K562 (cell line): ENCODE results near the gene NKX1-2. TPM values are rescaled to one million over a fixed set of nuclear protein-coding genes. Genes with fewer than 3 reads are reported as not detected.

Source experiments
- ATAC-seq: fragments of 200-7000 bp; cut with Tn5 transposase; 3 replicates; pipeline ENCODE4 v1.9.1; 2020; ENCODE audit warnings: moderate library complexity
- BruUV-seq: library from RNA; stranded (reverse); fragments of 400-500 nt; replicated peaks from 2 replicates; lab custom pipeline; 2021; lab: Mats Ljungman, UMichigan
- CTCF ChIA-PET: fragments of 300-600 bp; formaldehyde crosslinking; extraction: SDS; loops from one replicate; lab custom pipeline; 2021; ENCODE audit warnings: low intra/inter-chr PET ratio; lab: Yijun Ruan, JAX
- POLR2A ChIA-PET: fragments of 300-600, 350-650 bp; sonication (Branson Sonifier 250); formaldehyde crosslinking; extraction: SDS; loops from one replicate; lab custom pipeline; 2021; ENCODE audit warnings: antibody characterized with exemption, inconsistent platforms; lab: Yijun Ruan, JAX
- DNase-seq, 4 experiments: peaks; one replicate each; pipeline versions ENCODE4 v3.0.0 to v3.0.0-alpha.2; 2011 to 2018; ENCODE audit warnings: low spot score in 3 of 4, mixed read lengths in 3 of 4; ENCODE audit errors: extremely low read depth in 1 of 4
- FAIRE-seq: peaks from 2 replicates; lab custom pipeline; 2011; peaks lifted over from hg19 to GRCh38; lab: Jason Lieb, UNC
- H2AFZ ChIP-seq: 2 replicates; pipeline ENCODE4 v1.6.0; 2011; ENCODE audit warnings: low read depth, low read length, control low read depth, inconsistent platforms
- H3K27ac ChIP-seq: fragments of 200-600 bp; 3 replicates; pipeline ENCODE4 v1.8.0; 2011; ENCODE audit warnings: low read depth, mild to moderate bottlenecking, control low read depth, inconsistent platforms, low read length, moderate library complexity, mixed read lengths; ENCODE audit errors: extremely low read depth
- H3K27me3 ChIP-seq, 2 experiments: fragments of 300-600 bp in 1 of 2; 2 replicates in 1 of 2; 3 replicates in 1 of 2; pipeline versions ENCODE4 v1.6.0 to v1.8.0; 2011; ENCODE audit warnings: inconsistent platforms in 2 of 2, low read length in 2 of 2, mild to moderate bottlenecking in 1 of 2, mixed read lengths in 1 of 2, moderate library complexity in 1 of 2; ENCODE audit not compliant: control insufficient read depth in 2 of 2, insufficient read depth in 2 of 2
- H3K36me3 ChIP-seq: fragments of 300-600 bp; 3 replicates; pipeline ENCODE4 v1.8.0; 2011; ENCODE audit warnings: mild to moderate bottlenecking, low read length, inconsistent platforms; ENCODE audit not compliant: control insufficient read depth, insufficient read depth
- H3K4me1 ChIP-seq, 2 experiments: fragments of 200-600 bp in 1 of 2; replicated peaks in 1 of 2; 2 replicates in 1 of 2; 3 replicates in 1 of 2; pipeline versions ENCODE4 v1.5.1 to v1.8.0; 2011; ENCODE audit warnings: inconsistent platforms in 2 of 2, low read length in 2 of 2, mild to moderate bottlenecking in 1 of 2, mixed read lengths in 1 of 2, moderate library complexity in 1 of 2; ENCODE audit not compliant: control insufficient read depth in 2 of 2, insufficient read depth in 2 of 2
- H3K4me2 ChIP-seq: 2 replicates; pipeline ENCODE4 v1.6.1; 2011; ENCODE audit warnings: low read length, control low read depth, inconsistent platforms, mixed read lengths; ENCODE audit not compliant: insufficient read depth
- H3K4me3 ChIP-seq: fragments of 200-600 bp; sonication (generic), shearing (Covaris generic); 2 replicates; pipeline ENCODE4 v1.5.1; 2016; ENCODE audit warnings: control low read depth, inconsistent platforms
- H3K79me2 ChIP-seq: fragments of 200-600 bp; 3 replicates; pipeline ENCODE4 v1.8.0; 2011; ENCODE audit warnings: low read length, inconsistent platforms; ENCODE audit not compliant: control insufficient read depth, insufficient read depth
- H3K9ac ChIP-seq, 2 experiments: 2 replicates each; pipeline versions ENCODE4 v1.6.0 to v1.6.1; 2011; ENCODE audit warnings: low read depth in 2 of 2, low read length in 2 of 2, control low read depth in 1 of 2, inconsistent platforms in 1 of 2, mild to moderate bottlenecking in 1 of 2, mixed read lengths in 1 of 2; ENCODE audit not compliant: insufficient read depth in 1 of 2
- H3K9me1 ChIP-seq: one replicate; pipeline ENCODE4 v1.6.0; 2011; ENCODE audit warnings: inconsistent platforms, mild to moderate bottlenecking, low read length, moderate library complexity; ENCODE audit not compliant: control insufficient read depth, insufficient read depth
- H3K9me3 ChIP-seq: replicated peaks from 2 replicates; pipeline ENCODE4 v1.5.1; 2011; ENCODE audit warnings: low read depth, low read length, inconsistent platforms; ENCODE audit not compliant: control insufficient read depth, insufficient read depth
- H4K20me1 ChIP-seq: replicated peaks from 2 replicates; pipeline ENCODE4 v1.6.1; 2011; ENCODE audit warnings: low read length, inconsistent platforms, mixed read lengths; ENCODE audit not compliant: control insufficient read depth, insufficient read depth
- ADNP ChIP-seq: fragments of 200-800 bp; sonication (Bioruptor generic); IDR thresholded peaks from 2 replicates; pipeline ENCODE4 v1.6.1; 2016; ENCODE audit warnings: missing genetic modification characterization, missing compliant biosample characterization
- ATF3 ChIP-seq, 2 experiments: fragments of 450-650 bp in 1 of 2; sonication (generic) in 1 of 2; formaldehyde crosslinking in 1 of 2; IDR thresholded peaks in 1 of 2; conservative IDR thresholded peaks in 1 of 2; 2 replicates each; pipeline versions ENCODE4 v1.6.1 to v1.8.1; 2016 to 2023; ENCODE audit warnings: mild to moderate bottlenecking in 2 of 2, moderate library complexity in 2 of 2, inconsistent platforms in 1 of 2, missing genetic modification reagents in 1 of 2
- BRCA1 ChIP-seq, 2 experiments: fragments of 450-650 bp in 1 of 2; sonication (generic) in 1 of 2; formaldehyde crosslinking in 1 of 2; IDR thresholded peaks; 2 replicates each; pipeline versions ENCODE4 v1.5.0 to v1.6.1; 2017 to 2020; ENCODE audit warnings: mild to moderate bottlenecking in 1 of 2, missing genetic modification reagents in 1 of 2
- BRF2 ChIP-seq: IDR thresholded peaks from 3 replicates; pipeline ENCODE4 v1.6.1; 2011; ENCODE audit warnings: borderline replicate concordance, mild to moderate bottlenecking; ENCODE audit not compliant: insufficient read length, insufficient read depth
- CBFA2T3 ChIP-seq: fragments of 450-650 bp; IDR thresholded peaks from 2 replicates; pipeline ENCODE4 v1.6.1; 2017
- CREB3L1 ChIP-seq: fragments of 450-650 bp; IDR thresholded peaks from 2 replicates; pipeline ENCODE4 v1.6.1; 2014; ENCODE audit warnings: low read depth, mild to moderate bottlenecking, moderate library complexity, borderline replicate concordance
- MNT ChIP-seq, 2 experiments: fragments of 450-650 bp; conservative IDR thresholded peaks; 2 replicates each; pipeline ENCODE4 v1.6.1; 2017; ENCODE audit warnings: mild to moderate bottlenecking in 2 of 2, moderate library complexity in 2 of 2
- USF2 ChIP-seq: sonication (generic); formaldehyde crosslinking; IDR thresholded peaks from 2 replicates; pipeline ENCODE4 v1.5.0; 2020; ENCODE audit warnings: missing genetic modification reagents
- ZNF639 ChIP-seq, 2 experiments: fragments of 200-800 bp in 1 of 2; sonication (Bioruptor generic) in 1 of 2; sonication (generic) in 1 of 2; formaldehyde crosslinking in 1 of 2; IDR thresholded peaks in 1 of 2; conservative IDR thresholded peaks in 1 of 2; 2 replicates each; pipeline versions ENCODE4 v1.5.0 to v1.6.1; 2016 to 2020; ENCODE audit warnings: missing compliant biosample characterization in 1 of 2, missing genetic modification characterization in 1 of 2, missing genetic modification reagents in 1 of 2
- ZNF644 ChIP-seq: fragments of 200-800 bp; sonication (Bioruptor generic); IDR thresholded peaks from 2 replicates; pipeline ENCODE4 v1.6.1; 2016; ENCODE audit warnings: low read depth, missing genetic modification characterization, missing compliant biosample characterization
- ZNF695 ChIP-seq: fragments of 450-650 bp; formaldehyde crosslinking; IDR thresholded peaks from 2 replicates; pipeline ENCODE4 v1.4.0; 2020; ENCODE audit warnings: mild to moderate bottlenecking, moderate library complexity
- WGBS: fragments of 100-300 bp; shearing (Covaris generic); methylation state at CpG from one replicate; pipeline ENCODE4 v1.1.6; 2016; ENCODE audit warnings: low coverage, mixed read lengths; ENCODE audit not compliant: insufficient coverage; ENCODE audit errors: missing lambda C conversion rate; 5-methylcytosine and 5-hydroxymethylcytosine counted together
- in situ Hi-C: fragments of 300-500 bp; cut with MboI; formaldehyde crosslinking; loops from 4 replicates; pipeline ENCODE4 v1.15.0; 2018; ENCODE audit warnings: inconsistent platforms, mixed read lengths
- intact Hi-C: fragments of 100-400 bp; cut with micrococcal nuclease; formaldehyde crosslinking; loops from 2 replicates; pipeline ENCODE4 v1.14.2; 2022
- polyA plus RNA-seq, 8 experiments: library from polyadenylated mRNA; depleted of rRNA in 4 of 8; stranded (reverse) in 5 of 8; unstranded in 3 of 8; fragments of >200 nt; fragmentation: Nextera tagmentation in 2 of 8; fragmentation: Illumina TruSeq in 1 of 8; extraction: Ambion mirVana in 2 of 8; extraction: Trizol in 1 of 8; gene quantifications; 2 replicates each; pipeline versions ENCODE4 v1.2.1 to v1.2.3, GENCODE V29; 2011 to 2014; ENCODE audit warnings: inconsistent platforms in 1 of 8, missing spikeins in 1 of 8
- total RNA-seq, 7 experiments: library from RNA; depleted of rRNA in 6 of 7; stranded (reverse); fragments of >200 nt in 6 of 7; fragmentation: Illumina TruSeq in 2 of 7; extraction: Trizol in 2 of 7; gene quantifications; 2 replicates each; pipeline versions ENCODE4 v1.2.1 to v1.2.3, GENCODE V29; 2011 to 2021; ENCODE audit warnings: low replicate concordance in 1 of 7

Gene NKX1-2
- total and polyA plus RNA-seq, 9 of the 15 experiments (the other 6 are each of a cell fraction or from before 2014, with no cell fraction given): not detected

GRCh38 chr10:124469956-124470484, 20.2 kb upstream of the NKX1-2 start:
- WGBS: 63% methylated on average over 10 of the region's 20 CpGs
- TF ChIP-seq ZNF639 (CRISPR knock-in tag; conservative IDR thresholded peaks at IDR 0.05 in 1 of 2, IDR thresholded peaks at IDR 0.05 in 1 of 2) (no peak), ADNP (no peak), CREB3L1 (no peak), ZNF695 (CRISPR knock-in tag) (no peak), ATF3 (IDR thresholded peaks at IDR 0.05) (no peak), ATF3 (CRISPR knock-in tag; conservative IDR thresholded peaks at IDR 0.05) (no peak), MNT (conservative IDR thresholded peaks at IDR 0.05) (no peak), ZNF644 (tag) (no peak), USF2 (no peak), CBFA2T3 (no peak), BRCA1 (IDR thresholded peaks at IDR 0.05) (no peak), BRCA1 (CRISPR knock-in tag; IDR thresholded peaks at IDR 0.05) (no peak), BRF2 (no peak)

More at GRCh38 chr10:124469956-124470484, 20.2 kb upstream of the NKX1-2 start:
- no peak overlapping the region for H3K9ac ChIP-seq
- DNase-seq (no peak), ATAC-seq (no peak), FAIRE-seq (no peak)
- ChIA-PET POLR2A (no interaction called here), CTCF (no interaction called here)
- H3K27ac ChIP-seq: no peak overlapping the region
- in situ Hi-C loops: no loop called here
- H3K9me3 ChIP-seq: no peaks in the 10 kb centered on the region
- no peak overlapping the region for H2AFZ ChIP-seq
- intact Hi-C loops: loop anchor here (5.0 kb wide), 1 partner anchor 53 kb away; the partner anchor contains the start of gene OAT
- no peaks in the 10 kb centered on the region for H3K36me3 ChIP-seq
- H3K79me2 ChIP-seq: 0 out of 3 replicates have a peak, but pooled peaks cover 7% of the 10 kb centered on the region
- BruUV-seq: no TSS peak
- no peak overlapping the region for H3K4me2 ChIP-seq
- no peaks in the 10 kb centered on the region for H3K9me1 ChIP-seq
- peaks cover 16 to 20% of the 10 kb centered on the region in 2 experiments for H3K4me1 ChIP-seq
- no peaks in the 10 kb centered on the region for H3K27me3 ChIP-seq
- H3K4me3 ChIP-seq: no peak overlapping the region
- H4K20me1 ChIP-seq: no peaks in the 10 kb centered on the region
